Measurements from ENCODE around the gene RUNDC1. TPM values are rescaled to one million over a fixed set of nuclear protein-coding genes. Genes with fewer than 3 reads are reported as not detected.

The RUNDC1 gene
- total RNA-seq, 1 experiment from 2014 or later, result 14.2 TPM

DNA sequence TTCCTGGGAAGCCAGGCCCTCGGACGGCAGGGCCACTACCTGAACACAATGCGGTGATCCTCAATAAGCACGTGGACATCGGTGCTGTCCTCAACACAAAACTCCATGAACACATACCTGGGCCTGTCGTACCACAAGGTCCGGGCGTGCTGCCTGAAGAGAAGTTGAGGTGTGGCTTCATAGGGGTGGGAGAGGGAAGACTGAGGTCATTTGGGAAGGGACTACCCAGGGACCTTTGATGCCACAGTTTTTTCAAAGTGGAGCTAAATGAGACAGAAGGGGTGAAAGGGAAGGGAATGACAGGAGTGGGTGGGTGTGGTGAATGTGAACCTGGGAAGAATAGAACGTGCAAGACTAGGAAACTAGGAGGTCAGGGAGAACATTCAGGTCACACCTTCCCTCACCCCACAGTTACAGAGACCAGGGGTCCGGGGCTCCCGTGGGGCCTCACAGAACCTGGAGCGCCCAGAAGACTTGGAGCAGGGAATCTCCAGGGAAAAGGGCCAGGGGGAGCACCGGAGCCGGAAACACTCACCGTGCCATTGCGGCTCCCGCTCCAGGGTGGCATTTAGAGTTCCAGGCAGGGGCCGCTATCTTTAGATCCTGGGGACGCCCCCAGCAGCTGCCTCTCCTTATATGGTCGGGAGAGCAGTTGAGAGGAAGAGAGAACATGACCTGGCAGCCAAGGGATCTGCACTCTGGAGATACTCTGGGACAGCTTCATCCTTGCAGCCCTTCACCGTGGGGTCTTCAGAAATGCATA is 673 bp upstream of the RUNDC1 start, which contains the start of gene PTGES3L:
Gene PTGES3L, minus strand, starts transcription at position 570 of the 763 bp plus-strand sequence. Its CDS starts 27 bp downstream, at position 543.
- Mint-ChIP-seq H3K4me3 (peak within 1 kb of the TSS; percentile 99), H3K27me3 (ENCODE audit: low read depth) (peaks cover 4% of the 10 kb centered on the region; the same call in 1 of the 2 replicates), H3K9me3 (no peaks in the 10 kb centered on the region), H3K36me3 (peaks cover 7% of the 10 kb centered on the region), H3K27ac (peak within 1 kb of the TSS; percentile 97), H3K4me1 (peaks cover 20% of the 10 kb centered on the region)
- ChIA-PET POLR2A (interaction anchor here (1.1 kb wide), 1 partner anchor 18 kb away, joined by 5 read pairs; no protein-coding TSS in a partner anchor), CTCF (interaction anchor here (1.0 to 2.1 kb wide), 2 partner anchors 18 to 329 kb away, joined by 3 to 14 read pairs; partner anchors contain the start of gene RPL27)
- TF ChIP-seq ZNF423 (CRISPR knock-in tag; IDR thresholded peaks at IDR 0.05), result peak; percentile 39; the same call in 1 of the 2 replicates
- TF ChIP-seq, protein P1, sequence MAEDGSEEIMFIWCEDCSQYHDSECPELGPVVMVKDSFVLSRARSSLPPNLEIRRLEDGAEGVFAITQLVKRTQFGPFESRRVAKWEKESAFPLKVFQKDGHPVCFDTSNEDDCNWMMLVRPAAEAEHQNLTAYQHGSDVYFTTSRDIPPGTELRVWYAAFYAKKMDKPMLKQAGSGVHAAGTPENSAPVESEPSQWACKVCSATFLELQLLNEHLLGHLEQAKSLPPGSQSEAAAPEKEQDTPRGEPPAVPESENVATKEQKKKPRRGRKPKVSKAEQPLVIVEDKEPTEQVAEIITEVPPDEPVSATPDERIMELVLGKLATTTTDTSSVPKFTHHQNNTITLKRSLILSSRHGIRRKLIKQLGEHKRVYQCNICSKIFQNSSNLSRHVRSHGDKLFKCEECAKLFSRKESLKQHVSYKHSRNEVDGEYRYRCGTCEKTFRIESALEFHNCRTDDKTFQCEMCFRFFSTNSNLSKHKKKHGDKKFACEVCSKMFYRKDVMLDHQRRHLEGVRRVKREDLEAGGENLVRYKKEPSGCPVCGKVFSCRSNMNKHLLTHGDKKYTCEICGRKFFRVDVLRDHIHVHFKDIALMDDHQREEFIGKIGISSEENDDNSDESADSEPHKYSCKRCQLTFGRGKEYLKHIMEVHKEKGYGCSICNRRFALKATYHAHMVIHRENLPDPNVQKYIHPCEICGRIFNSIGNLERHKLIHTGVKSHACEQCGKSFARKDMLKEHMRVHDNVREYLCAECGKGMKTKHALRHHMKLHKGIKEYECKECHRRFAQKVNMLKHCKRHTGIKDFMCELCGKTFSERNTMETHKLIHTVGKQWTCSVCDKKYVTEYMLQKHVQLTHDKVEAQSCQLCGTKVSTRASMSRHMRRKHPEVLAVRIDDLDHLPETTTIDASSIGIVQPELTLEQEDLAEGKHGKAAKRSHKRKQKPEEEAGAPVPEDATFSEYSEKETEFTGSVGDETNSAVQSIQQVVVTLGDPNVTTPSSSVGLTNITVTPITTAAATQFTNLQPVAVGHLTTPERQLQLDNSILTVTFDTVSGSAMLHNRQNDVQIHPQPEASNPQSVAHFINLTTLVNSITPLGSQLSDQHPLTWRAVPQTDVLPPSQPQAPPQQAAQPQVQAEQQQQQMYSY (CRISPR knock-in tag; IDR thresholded peaks at IDR 0.05), result peak; percentile 62
- no peak for TF ChIP-seq ZNF219 (CRISPR knock-in tag; IDR thresholded peaks at IDR 0.05; ENCODE audit: borderline replicate concordance)
- TF ChIP-seq, protein P2, sequence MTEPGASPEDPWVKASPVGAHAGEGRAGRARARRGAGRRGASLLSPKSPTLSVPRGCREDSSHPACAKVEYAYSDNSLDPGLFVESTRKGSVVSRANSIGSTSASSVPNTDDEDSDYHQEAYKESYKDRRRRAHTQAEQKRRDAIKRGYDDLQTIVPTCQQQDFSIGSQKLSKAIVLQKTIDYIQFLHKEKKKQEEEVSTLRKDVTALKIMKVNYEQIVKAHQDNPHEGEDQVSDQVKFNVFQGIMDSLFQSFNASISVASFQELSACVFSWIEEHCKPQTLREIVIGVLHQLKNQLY (CRISPR knock-in tag; IDR thresholded peaks at IDR 0.05), result no peak
- TF ChIP-seq ETV6 (CRISPR knock-in tag; IDR thresholded peaks at IDR 0.05), result 0 out of 2 replicates have a peak, but pooled peaks have one; percentile 9
- TF ChIP-seq, protein P3, sequence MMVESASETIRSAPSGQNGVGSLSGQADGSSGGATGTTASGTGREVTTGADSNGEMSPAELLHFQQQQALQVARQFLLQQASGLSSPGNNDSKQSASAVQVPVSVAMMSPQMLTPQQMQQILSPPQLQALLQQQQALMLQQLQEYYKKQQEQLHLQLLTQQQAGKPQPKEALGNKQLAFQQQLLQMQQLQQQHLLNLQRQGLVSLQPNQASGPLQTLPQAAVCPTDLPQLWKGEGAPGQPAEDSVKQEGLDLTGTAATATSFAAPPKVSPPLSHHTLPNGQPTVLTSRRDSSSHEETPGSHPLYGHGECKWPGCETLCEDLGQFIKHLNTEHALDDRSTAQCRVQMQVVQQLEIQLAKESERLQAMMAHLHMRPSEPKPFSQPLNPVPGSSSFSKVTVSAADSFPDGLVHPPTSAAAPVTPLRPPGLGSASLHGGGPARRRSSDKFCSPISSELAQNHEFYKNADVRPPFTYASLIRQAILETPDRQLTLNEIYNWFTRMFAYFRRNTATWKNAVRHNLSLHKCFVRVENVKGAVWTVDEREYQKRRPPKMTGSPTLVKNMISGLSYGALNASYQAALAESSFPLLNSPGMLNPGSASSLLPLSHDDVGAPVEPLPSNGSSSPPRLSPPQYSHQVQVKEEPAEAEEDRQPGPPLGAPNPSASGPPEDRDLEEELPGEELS (CRISPR knock-in tag; IDR thresholded peaks at IDR 0.05), result no peak
- TF ChIP-seq SP1 (CRISPR knock-in tag; conservative IDR thresholded peaks at IDR 0.05), result peak; percentile 12; the same call in 1 of the 2 replicates
- ATAC-seq (peak; percentile 75), DNase-seq (ENCODE audit: low spot score) (peak; percentile 56)

DNA sequence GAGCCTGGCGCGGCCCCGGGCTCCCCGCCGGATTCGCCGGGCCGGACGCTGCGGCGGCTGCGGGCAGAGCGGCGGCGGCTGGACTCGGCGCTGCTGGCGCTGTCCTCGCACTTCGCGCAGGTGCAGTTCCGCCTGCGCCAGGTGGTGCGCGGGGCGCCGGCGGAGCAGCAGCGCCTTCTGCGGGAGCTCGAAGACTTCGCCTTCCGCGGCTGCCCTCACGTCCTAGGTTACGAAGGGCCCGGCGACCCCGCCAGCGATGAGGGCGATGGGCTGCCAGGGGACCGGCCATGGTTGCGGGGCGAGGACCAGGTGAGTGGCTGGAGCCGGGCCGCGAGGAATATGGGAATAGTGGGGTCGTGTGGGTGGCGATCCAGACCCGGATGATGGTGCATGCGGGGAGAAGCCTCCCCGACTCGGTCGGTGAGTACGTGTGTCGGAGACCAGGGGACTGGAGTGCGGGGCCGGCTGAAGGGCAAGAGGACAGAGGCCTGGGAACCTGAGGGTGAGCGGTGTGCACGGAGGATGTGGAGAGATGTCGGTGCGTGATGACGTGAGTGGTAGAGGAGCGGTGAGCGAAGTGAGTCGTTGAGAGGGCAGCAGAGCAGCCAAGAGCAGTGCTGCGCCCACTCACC is 517 bp downstream of the RUNDC1 start:
- ATAC-seq (peak; percentile 57), DNase-seq (ENCODE audit: low spot score) (peak; percentile 51)
- H3K4me1 Mint-ChIP-seq, result peaks cover 20% of the 10 kb centered on the region
- no peaks in the 10 kb centered on the region for H3K9me3 Mint-ChIP-seq
- peaks cover 18% of the 10 kb centered on the region for H3K36me3 Mint-ChIP-seq
- ChIA-PET POLR2A (no interaction called here), CTCF (interaction anchor here (1.0 to 2.1 kb wide), 2 partner anchors 17 to 328 kb away, joined by 3 to 14 read pairs; partner anchors contain the start of gene RPL27)
- peaks cover 4% of the 10 kb centered on the region; the same call in 1 of the 2 replicates for H3K27me3 Mint-ChIP-seq (ENCODE audit: low read depth)
- H3K4me3 Mint-ChIP-seq, result peak overlapping the region; percentile 99
- H3K27ac Mint-ChIP-seq, result peak overlapping the region; percentile 86
- TF ChIP-seq RORB (CRISPR knock-in tag; IDR thresholded peaks at IDR 0.05), result no peak
- no peak for TF ChIP-seq ZNF396 (CRISPR knock-in tag; IDR thresholded peaks at IDR 0.05; ENCODE audit: borderline replicate concordance)
- 0 out of 2 replicates have a peak, but pooled peaks have one; percentile 8 for TF ChIP-seq CREB1 (CRISPR knock-in tag; IDR thresholded peaks at IDR 0.05)
- no peak for TF ChIP-seq ZNF138 (CRISPR knock-in tag; conservative IDR thresholded peaks at IDR 0.05)
- no peak for TF ChIP-seq HMGA2 (CRISPR knock-in tag; IDR thresholded peaks at IDR 0.05)
- peak; percentile 81; the same call in 1 of the 2 replicates for TF ChIP-seq KAT7 (CRISPR knock-in tag; IDR thresholded peaks at IDR 0.05; ENCODE audit: borderline replicate concordance)
- TF ChIP-seq, protein P4, sequence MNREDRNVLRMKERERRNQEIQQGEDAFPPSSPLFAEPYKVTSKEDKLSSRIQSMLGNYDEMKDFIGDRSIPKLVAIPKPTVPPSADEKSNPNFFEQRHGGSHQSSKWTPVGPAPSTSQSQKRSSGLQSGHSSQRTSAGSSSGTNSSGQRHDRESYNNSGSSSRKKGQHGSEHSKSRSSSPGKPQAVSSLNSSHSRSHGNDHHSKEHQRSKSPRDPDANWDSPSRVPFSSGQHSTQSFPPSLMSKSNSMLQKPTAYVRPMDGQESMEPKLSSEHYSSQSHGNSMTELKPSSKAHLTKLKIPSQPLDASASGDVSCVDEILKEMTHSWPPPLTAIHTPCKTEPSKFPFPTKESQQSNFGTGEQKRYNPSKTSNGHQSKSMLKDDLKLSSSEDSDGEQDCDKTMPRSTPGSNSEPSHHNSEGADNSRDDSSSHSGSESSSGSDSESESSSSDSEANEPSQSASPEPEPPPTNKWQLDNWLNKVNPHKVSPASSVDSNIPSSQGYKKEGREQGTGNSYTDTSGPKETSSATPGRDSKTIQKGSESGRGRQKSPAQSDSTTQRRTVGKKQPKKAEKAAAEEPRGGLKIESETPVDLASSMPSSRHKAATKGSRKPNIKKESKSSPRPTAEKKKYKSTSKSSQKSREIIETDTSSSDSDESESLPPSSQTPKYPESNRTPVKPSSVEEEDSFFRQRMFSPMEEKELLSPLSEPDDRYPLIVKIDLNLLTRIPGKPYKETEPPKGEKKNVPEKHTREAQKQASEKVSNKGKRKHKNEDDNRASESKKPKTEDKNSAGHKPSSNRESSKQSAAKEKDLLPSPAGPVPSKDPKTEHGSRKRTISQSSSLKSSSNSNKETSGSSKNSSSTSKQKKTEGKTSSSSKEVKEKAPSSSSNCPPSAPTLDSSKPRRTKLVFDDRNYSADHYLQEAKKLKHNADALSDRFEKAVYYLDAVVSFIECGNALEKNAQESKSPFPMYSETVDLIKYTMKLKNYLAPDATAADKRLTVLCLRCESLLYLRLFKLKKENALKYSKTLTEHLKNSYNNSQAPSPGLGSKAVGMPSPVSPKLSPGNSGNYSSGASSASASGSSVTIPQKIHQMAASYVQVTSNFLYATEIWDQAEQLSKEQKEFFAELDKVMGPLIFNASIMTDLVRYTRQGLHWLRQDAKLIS (CRISPR knock-in tag; IDR thresholded peaks at IDR 0.05; ENCODE audit: borderline replicate concordance), result no peak
- no peak for TF ChIP-seq ELF4 (CRISPR knock-in tag; IDR thresholded peaks at IDR 0.05; ENCODE audit: low read depth)
- TF ChIP-seq, protein P5, sequence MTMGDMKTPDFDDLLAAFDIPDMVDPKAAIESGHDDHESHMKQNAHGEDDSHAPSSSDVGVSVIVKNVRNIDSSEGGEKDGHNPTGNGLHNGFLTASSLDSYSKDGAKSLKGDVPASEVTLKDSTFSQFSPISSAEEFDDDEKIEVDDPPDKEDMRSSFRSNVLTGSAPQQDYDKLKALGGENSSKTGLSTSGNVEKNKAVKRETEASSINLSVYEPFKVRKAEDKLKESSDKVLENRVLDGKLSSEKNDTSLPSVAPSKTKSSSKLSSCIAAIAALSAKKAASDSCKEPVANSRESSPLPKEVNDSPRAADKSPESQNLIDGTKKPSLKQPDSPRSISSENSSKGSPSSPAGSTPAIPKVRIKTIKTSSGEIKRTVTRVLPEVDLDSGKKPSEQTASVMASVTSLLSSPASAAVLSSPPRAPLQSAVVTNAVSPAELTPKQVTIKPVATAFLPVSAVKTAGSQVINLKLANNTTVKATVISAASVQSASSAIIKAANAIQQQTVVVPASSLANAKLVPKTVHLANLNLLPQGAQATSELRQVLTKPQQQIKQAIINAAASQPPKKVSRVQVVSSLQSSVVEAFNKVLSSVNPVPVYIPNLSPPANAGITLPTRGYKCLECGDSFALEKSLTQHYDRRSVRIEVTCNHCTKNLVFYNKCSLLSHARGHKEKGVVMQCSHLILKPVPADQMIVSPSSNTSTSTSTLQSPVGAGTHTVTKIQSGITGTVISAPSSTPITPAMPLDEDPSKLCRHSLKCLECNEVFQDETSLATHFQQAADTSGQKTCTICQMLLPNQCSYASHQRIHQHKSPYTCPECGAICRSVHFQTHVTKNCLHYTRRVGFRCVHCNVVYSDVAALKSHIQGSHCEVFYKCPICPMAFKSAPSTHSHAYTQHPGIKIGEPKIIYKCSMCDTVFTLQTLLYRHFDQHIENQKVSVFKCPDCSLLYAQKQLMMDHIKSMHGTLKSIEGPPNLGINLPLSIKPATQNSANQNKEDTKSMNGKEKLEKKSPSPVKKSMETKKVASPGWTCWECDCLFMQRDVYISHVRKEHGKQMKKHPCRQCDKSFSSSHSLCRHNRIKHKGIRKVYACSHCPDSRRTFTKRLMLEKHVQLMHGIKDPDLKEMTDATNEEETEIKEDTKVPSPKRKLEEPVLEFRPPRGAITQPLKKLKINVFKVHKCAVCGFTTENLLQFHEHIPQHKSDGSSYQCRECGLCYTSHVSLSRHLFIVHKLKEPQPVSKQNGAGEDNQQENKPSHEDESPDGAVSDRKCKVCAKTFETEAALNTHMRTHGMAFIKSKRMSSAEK (CRISPR knock-in tag; IDR thresholded peaks at IDR 0.05; ENCODE audit: borderline replicate concordance), result no peak
- TF ChIP-seq SP1 (CRISPR knock-in tag; conservative IDR thresholded peaks at IDR 0.05), result no peak
- no peak for TF ChIP-seq NR1H2 (CRISPR knock-in tag; IDR thresholded peaks at IDR 0.05)
